Left lung (tissue), 10 donors: ENCODE measurements around the gene STRIT1. TPM values are rescaled to one million over a fixed set of nuclear protein-coding genes. Genes with fewer than 3 reads are reported as not detected.
A peak's percentile ranks its signal among the peaks of the same experiment; 100 is the strongest.

Experiments used
- ATAC-seq: fragments of 200-7000 bp; cut with Tn5 transposase; one replicate; pipeline ENCODE4 v1.9.1; 2020; ENCODE audit warnings: moderate library complexity
- DNase-seq, 4 donors: peaks; one replicate each; pipeline ENCODE4 v3.0.0-alpha.2; 2013 to 2020
- H3K27ac ChIP-seq, 2 donors: fragments of 200-600 bp; sonication (generic) in 1 of 2; one replicate each; pipeline versions ENCODE4 v1.5.0 to v1.8.0; 2020 to 2021
- H3K27me3 ChIP-seq, 2 donors: fragments of 200-600 bp; sonication (generic) in 1 of 2; one replicate each; pipeline versions ENCODE4 v1.5.0 to v1.8.0; 2020 to 2021
- H3K36me3 ChIP-seq, 2 donors: fragments of 200-600 bp; sonication (generic) in 1 of 2; one replicate each; pipeline versions ENCODE4 v1.5.0 to v1.8.0; 2020 to 2021
- H3K4me1 ChIP-seq, 2 donors: fragments of 200-600 bp; one replicate each; pipeline ENCODE4 v1.8.0; 2021
- H3K4me3 ChIP-seq, 2 donors: fragments of 200-600 bp; sonication (generic) in 1 of 2; one replicate each; pipeline versions ENCODE4 v1.5.0 to v1.8.0; 2020 to 2021; ENCODE audit warnings: mild to moderate bottlenecking in 1 of 2
- H3K9me3 ChIP-seq, 2 donors: fragments of 200-600 bp; sonication (generic) in 1 of 2; one replicate each; pipeline versions ENCODE4 v1.5.0 to v1.8.0; 2020 to 2021
- intact Hi-C, 2 donors: fragments of 100-400 bp; cut with DNase I; formaldehyde crosslinking; loops; one replicate each; pipeline versions ENCODE4 v1.11.2 to v1.14.2; 2022
- polyA plus RNA-seq, 6 donors: library from polyadenylated mRNA; unstranded; fragments of 120-200 nt; gene quantifications; one replicate each; pipeline ENCODE4 v1.2.1, GENCODE V29; 2013; ENCODE audit not compliant: insufficient read length in 6 of 6
- total RNA-seq, 2 donors: library from RNA; stranded (reverse); fragmentation: NEBNext Ultra II Directional; extraction: Animal tissue kit (Norgen Biotek cat#: 25700); gene quantifications; one replicate each; pipeline ENCODE4 v1.2.1, GENCODE V29; 2021
- TF ChIP-seq, protein P1 (sequence below), 2 donors: fragments of 200-600 bp; sonication (generic) in 1 of 2; IDR thresholded peaks; one replicate each; pipeline versions ENCODE4 v1.5.0 to v1.8.0; 2021; ENCODE audit warnings: antibody characterized with exemption in 2 of 2
- donor health status: DM: no; HTN: yes; CAD: no.
- donor health status: DM: no; HTN: no; CAD: no.

The STRIT1 gene
- total and polyA plus RNA-seq, 8 donors, result 0.17 to 0.24 (median 0.20) TPM; not detected in 5

GRCh38 chr3:155327871-155328270 is 34.4 kb upstream of the STRIT1 start:
- DNase-seq (no peak), ATAC-seq (no peak)
- TF ChIP-seq, protein P1, sequence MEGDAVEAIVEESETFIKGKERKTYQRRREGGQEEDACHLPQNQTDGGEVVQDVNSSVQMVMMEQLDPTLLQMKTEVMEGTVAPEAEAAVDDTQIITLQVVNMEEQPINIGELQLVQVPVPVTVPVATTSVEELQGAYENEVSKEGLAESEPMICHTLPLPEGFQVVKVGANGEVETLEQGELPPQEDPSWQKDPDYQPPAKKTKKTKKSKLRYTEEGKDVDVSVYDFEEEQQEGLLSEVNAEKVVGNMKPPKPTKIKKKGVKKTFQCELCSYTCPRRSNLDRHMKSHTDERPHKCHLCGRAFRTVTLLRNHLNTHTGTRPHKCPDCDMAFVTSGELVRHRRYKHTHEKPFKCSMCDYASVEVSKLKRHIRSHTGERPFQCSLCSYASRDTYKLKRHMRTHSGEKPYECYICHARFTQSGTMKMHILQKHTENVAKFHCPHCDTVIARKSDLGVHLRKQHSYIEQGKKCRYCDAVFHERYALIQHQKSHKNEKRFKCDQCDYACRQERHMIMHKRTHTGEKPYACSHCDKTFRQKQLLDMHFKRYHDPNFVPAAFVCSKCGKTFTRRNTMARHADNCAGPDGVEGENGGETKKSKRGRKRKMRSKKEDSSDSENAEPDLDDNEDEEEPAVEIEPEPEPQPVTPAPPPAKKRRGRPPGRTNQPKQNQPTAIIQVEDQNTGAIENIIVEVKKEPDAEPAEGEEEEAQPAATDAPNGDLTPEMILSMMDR (IDR thresholded peaks at IDR 0.05), result no peak
- Histone ChIP-seq H3K4me1 (no peaks in the 10 kb centered on the region), H3K4me3 (no peak overlapping the region), H3K9me3 (no peaks in the 10 kb centered on the region), H3K27me3 (no peaks in the 10 kb centered on the region), H3K36me3 (no peaks in the 10 kb centered on the region), H3K27ac (no peak overlapping the region)
- intact Hi-C loops, result no loop called here

- DNase-seq (no peak), ATAC-seq (no peak)
- intact Hi-C loops, result no loop called here
- no peaks in the 10 kb centered on the region for H3K9me3 ChIP-seq
- H3K36me3 ChIP-seq, result no peaks in the 10 kb centered on the region
- H3K27me3 ChIP-seq, result no peaks in the 10 kb centered on the region
- no peak overlapping the region for H3K27ac ChIP-seq
- TF ChIP-seq, protein P1 (IDR thresholded peaks at IDR 0.05), result no peak
- no peaks in the 10 kb centered on the region for H3K4me1 ChIP-seq
- no peak overlapping the region for H3K4me3 ChIP-seq
Observed at GRCh38 chr3:155327430-155327829, 33.9 kb upstream of the STRIT1 start.

- intact Hi-C loops, result no loop called here
- Histone ChIP-seq H3K4me3 (no peak overlapping the region), H3K27me3 (no peaks in the 10 kb centered on the region), H3K9me3 (no peaks in the 10 kb centered on the region), H3K36me3 (no peaks in the 10 kb centered on the region), H3K4me1 (no peaks in the 10 kb centered on the region), H3K27ac (no peak overlapping the region)
- no peak for DNase-seq
- TF ChIP-seq, protein P1 (IDR thresholded peaks at IDR 0.05), result no peak
- ATAC-seq, result no peak
Observed at GRCh38 chr3:155326901-155327300, 33.4 kb upstream of the STRIT1 start.

GRCh38 chr3:155326244-155326643 is 32.8 kb upstream of the STRIT1 start:
- Histone ChIP-seq H3K27ac (no peak overlapping the region), H3K36me3 (no peaks in the 10 kb centered on the region), H3K9me3 (no peaks in the 10 kb centered on the region), H3K4me1 (no peaks in the 10 kb centered on the region), H3K4me3 (no peak overlapping the region), H3K27me3 (no peaks in the 10 kb centered on the region)
- TF ChIP-seq, protein P1 (IDR thresholded peaks at IDR 0.05), result no peak
- intact Hi-C loops, result no loop called here
- ATAC-seq (no peak), DNase-seq (no peak)

DNA sequence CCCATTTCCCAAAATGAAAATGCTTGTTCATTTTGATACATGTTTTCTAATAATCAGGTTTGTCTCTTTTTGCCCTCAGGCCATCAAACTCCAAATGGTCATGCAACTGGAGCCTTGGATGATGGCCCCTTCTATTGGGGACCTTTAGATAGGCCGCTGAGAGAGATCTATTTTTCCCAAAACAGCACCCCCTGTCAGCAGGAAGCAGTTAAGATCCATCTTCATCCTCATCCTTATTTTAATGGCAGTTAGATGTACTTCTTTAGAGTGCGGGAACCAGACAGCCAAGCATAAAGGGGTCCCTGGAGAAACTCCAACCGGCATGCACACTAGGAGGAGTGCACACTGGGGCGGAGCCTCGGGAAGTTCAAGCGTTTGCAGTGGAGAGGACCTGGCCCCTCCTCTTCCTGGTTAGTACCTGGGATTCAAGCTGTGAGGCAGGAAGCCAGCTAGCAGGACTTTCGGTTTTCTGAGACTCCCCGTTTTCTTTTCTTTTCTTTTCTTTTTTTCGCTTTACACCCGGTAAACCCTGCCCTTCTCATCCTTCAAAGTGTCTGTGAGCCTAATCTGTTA is 31.9 kb upstream of the STRIT1 start:
- Histone ChIP-seq H3K27me3 (no peaks in the 10 kb centered on the region), H3K27ac (no peak overlapping the region), H3K4me3 (no peak overlapping the region), H3K9me3 (no peaks in the 10 kb centered on the region), H3K4me1 (no peaks in the 10 kb centered on the region), H3K36me3 (no peaks in the 10 kb centered on the region)
- intact Hi-C loops, result no loop called here
- ATAC-seq, result peak; percentile 47
- no peak for DNase-seq
- TF ChIP-seq, protein P1 (IDR thresholded peaks at IDR 0.05), result no peak
